CD4-positive, alpha-beta T cell (primary cell): ENCODE measurements around the gene CHKA. TPM values are rescaled to one million over a fixed set of nuclear protein-coding genes. Genes with fewer than 3 reads are reported as not detected.

Experiments used
- ATAC-seq: fragments of 200-7000 bp; cut with Tn5 transposase; one replicate; pipeline ENCODE4 v1.10.0; 2022; ENCODE audit warnings: mild to moderate bottlenecking; ENCODE audit not compliant: poor library complexity
- CTCF ChIA-PET: fragments of 350-600 bp; sonication (Branson Sonifier 250); formaldehyde crosslinking; loops from one replicate; lab custom pipeline; 2021; ENCODE audit warnings: antibody characterized with exemption, inconsistent platforms; lab: Charles Lee
- POLR2A ChIA-PET: fragments of 350-600 bp; sonication (Branson Sonifier 250); formaldehyde crosslinking; loops from one replicate; lab custom pipeline; 2021; ENCODE audit warnings: antibody characterized with exemption, inconsistent platforms; lab: Charles Lee
- DNase-seq, 14 experiments: peaks; one replicate each; pipeline ENCODE4 v3.0.0-alpha.2; 2013 to 2020; ENCODE audit warnings: mixed read lengths in 2 of 14
- H3K27ac ChIP-seq, 2 donors: one replicate each; pipeline versions ENCODE4 v1.5.1 to v1.7.0; 2013; ENCODE audit warnings: low read length in 2 of 2, low read depth in 1 of 2, mild to moderate bottlenecking in 1 of 2
- H3K27me3 ChIP-seq, 2 experiments: 1 replicate in 1 of 2; 2 replicates in 1 of 2; pipeline versions ENCODE4 v1.6.1 to v1.7.0; 2013; ENCODE audit warnings: low read length in 2 of 2, control low read depth in 1 of 2, mild to moderate bottlenecking in 1 of 2, moderate library complexity in 1 of 2; ENCODE audit not compliant: insufficient read depth in 2 of 2, control insufficient read depth in 1 of 2
- H3K36me3 ChIP-seq: one replicate; pipeline ENCODE4 v1.6.1; 2013; ENCODE audit warnings: low read length, control low read depth; ENCODE audit not compliant: insufficient read depth
- H3K4me1 ChIP-seq: one replicate; pipeline ENCODE4 v1.6.1; 2013; ENCODE audit warnings: low read length, control low read depth; ENCODE audit not compliant: insufficient read depth
- H3K4me3 ChIP-seq: one replicate; pipeline ENCODE4 v1.5.1; 2013; ENCODE audit warnings: mild to moderate bottlenecking, low read length, moderate library complexity
- H3K9me3 ChIP-seq, 2 experiments: 1 replicate in 1 of 2; 2 replicates in 1 of 2; pipeline versions ENCODE4 v1.6.1 to v1.7.0; 2013; ENCODE audit warnings: low read length in 2 of 2, mild to moderate bottlenecking in 2 of 2, control low read depth in 1 of 2, moderate library complexity in 1 of 2; ENCODE audit not compliant: control insufficient read depth in 1 of 2, insufficient read depth in 1 of 2
- H3K27ac Mint-ChIP-seq: one replicate; pipeline ENCODE4 v1.8.0; 2020; ENCODE audit warnings: mixed read lengths
- H3K27me3 Mint-ChIP-seq: one replicate; pipeline ENCODE4 v1.8.0; 2021; ENCODE audit warnings: mixed read lengths
- H3K36me3 Mint-ChIP-seq: one replicate; pipeline ENCODE4 v1.8.0; 2021; ENCODE audit warnings: low read depth, mixed read lengths
- H3K4me1 Mint-ChIP-seq: one replicate; pipeline ENCODE4 v1.8.0; 2021; ENCODE audit warnings: low read depth, mixed read lengths
- H3K4me3 Mint-ChIP-seq: one replicate; pipeline ENCODE4 v1.8.0; 2020; ENCODE audit warnings: mild to moderate bottlenecking, mixed read lengths
- H3K9me3 Mint-ChIP-seq: one replicate; pipeline ENCODE4 v1.8.0; 2020; ENCODE audit warnings: mixed read lengths
- CTCF ChIP-seq: fragments of 200-600 bp; IDR thresholded peaks from one replicate; pipeline ENCODE4 v1.8.0; 2022; ENCODE audit warnings: antibody characterized with exemption, mild to moderate bottlenecking
- intact Hi-C, 2 experiments: fragments of 100-400 bp; cut with DNase I in 1 of 2; cut with micrococcal nuclease in 1 of 2; formaldehyde crosslinking; loops; one replicate each; pipeline versions ENCODE4 v1.15.1 to v1.9.0; 2023 to 2025; cut with DNase I, micrococcal nuclease
- total RNA-seq, 174 experiments: library from RNA in 2 of 174; stranded (reverse) in 2 of 174; gene quantifications; one replicate each; pipeline ENCODE4 v1.2.3 and lab custom pipeline; 2021 to 2026

Gene CHKA
- total RNA-seq, 2 experiments from 2014 or later = 30.1 to 31.4 TPM

GRCh38 chr11:68028802-68029545 lies 92.2 kb downstream of the CHKA start:
- H3K36me3 Mint-ChIP-seq = peaks cover 11% of the 10 kb centered on the region

GRCh38 chr11:68027667-68028066 lies 93.5 kb downstream of the CHKA start:
- H3K4me1 Mint-ChIP-seq = peaks cover 20% of the 10 kb centered on the region
- no peak overlapping the region for H3K4me3 Mint-ChIP-seq
- peaks cover 2% of the 10 kb centered on the region for H3K9me3 Mint-ChIP-seq
- ATAC-seq (no peak), DNase-seq (no peak)
- no peaks in the 10 kb centered on the region for H3K27me3 Mint-ChIP-seq
- ChIA-PET POLR2A (no interaction called here), CTCF (no interaction called here)
- no peak overlapping the region for H3K27ac Mint-ChIP-seq
- H3K27me3 ChIP-seq = no peaks in the 10 kb centered on the region
- H3K36me3 Mint-ChIP-seq = peaks cover 11% of the 10 kb centered on the region
- no peaks in the 10 kb centered on the region for H3K9me3 ChIP-seq
- H3K4me1 ChIP-seq = peaks cover 30% of the 10 kb centered on the region
- peaks cover 4% of the 10 kb centered on the region for H3K36me3 ChIP-seq
- TF ChIP-seq CTCF = no peak
- no peak overlapping the region for H3K4me3 ChIP-seq
- intact Hi-C loops = no loop called here
- no peak overlapping the region for H3K27ac ChIP-seq

More at GRCh38 chr11:68028802-68029545, 92.2 kb downstream of the CHKA start:
- H3K4me1 ChIP-seq = peaks cover 39% of the 10 kb centered on the region
- no peak for DNase-seq
- peaks cover 17% of the 10 kb centered on the region for H3K36me3 ChIP-seq
- H3K27me3 Mint-ChIP-seq = no peaks in the 10 kb centered on the region
- peaks cover 2% of the 10 kb centered on the region for H3K9me3 Mint-ChIP-seq
- H3K27ac Mint-ChIP-seq = no peak overlapping the region
- no peaks in the 10 kb centered on the region for H3K27me3 ChIP-seq
- peaks cover 20% of the 10 kb centered on the region for H3K4me1 Mint-ChIP-seq
- intact Hi-C loops = no loop called here
- ChIA-PET POLR2A (interaction anchor here (2.7 kb wide), 1 partner anchor 10 kb away, joined by 9 read pairs; the partner anchor contains the start of gene TCIRG1), CTCF (no interaction called here)
- no peak overlapping the region for H3K27ac ChIP-seq
- no peak for TF ChIP-seq CTCF
- H3K4me3 ChIP-seq = no peak overlapping the region
- no peak for ATAC-seq
- no peaks in the 10 kb centered on the region for H3K9me3 ChIP-seq
- peak overlapping the region; percentile 94 for H3K4me3 Mint-ChIP-seq

GRCh38 chr11:68026391-68027105 lies 94.6 kb downstream of the CHKA start:
- CTCF ChIA-PET = no interaction called here
- TF ChIP-seq CTCF = no peak
- Histone ChIP-seq H3K4me1 (peaks cover 19% of the 10 kb centered on the region), H3K27me3 (no peaks in the 10 kb centered on the region), H3K9me3 (no peaks in the 10 kb centered on the region), H3K27ac (no peak overlapping the region), H3K36me3 (no peaks in the 10 kb centered on the region), H3K4me3 (no peak overlapping the region)
- no peak for ATAC-seq
- Mint-ChIP-seq H3K4me1 (peaks cover 16% of the 10 kb centered on the region), H3K27ac (no peak overlapping the region), H3K36me3 (peaks cover 11% of the 10 kb centered on the region), H3K9me3 (peaks cover 2% of the 10 kb centered on the region), H3K4me3 (no peak overlapping the region), H3K27me3 (no peaks in the 10 kb centered on the region)
- intact Hi-C loops = no loop called here
- no peak for DNase-seq
- POLR2A ChIA-PET = no interaction called here
